HG03025 (cell line): ENCODE results near the gene ANAPC2.

Experiments used
- ATAC-seq: cut with Tn5 transposase; IDR thresholded peaks from one replicate; pipeline ENCODE4 v1.9.1; 2021; ENCODE audit warnings: mild to moderate bottlenecking, moderate library complexity; ENCODE audit not compliant: unreplicated experiment, low FRiP score

The ANAPC2 gene

GRCh38 chr9:137134191-137134590 is 54.2 kb downstream of the ANAPC2 start:
- ATAC-seq = no peak

GRCh38 chr9:137130176-137130755 is 58.1 kb downstream of the ANAPC2 start:
- no peak for ATAC-seq

- ATAC-seq = peak; percentile 64
Measured at GRCh38 chr9:137129456-137130175, 58.7 kb downstream of the ANAPC2 start.

GRCh38 chr9:137128862-137129455 is 59.4 kb downstream of the ANAPC2 start:
- no peak for ATAC-seq

- ATAC-seq = no peak
Measured at GRCh38 chr9:137128158-137128861, 60.0 kb downstream of the ANAPC2 start.

GRCh38 chr9:137127301-137128157 is 60.8 kb downstream of the ANAPC2 start:
- no peak for ATAC-seq

GRCh38 chr9:137126786-137127185 is 61.6 kb downstream of the ANAPC2 start:
- no peak for ATAC-seq
